ENCODE data around the gene TAF11L11. TPM values are rescaled to one million over a fixed set of nuclear protein-coding genes. Genes with fewer than 3 reads are reported as not detected.
"Not testable (repeated sequence)": the region's sequence is repeated elsewhere in the genome, so short reads cannot be mapped to it uniquely, and the experiment has no call there.

TAF11L11 gene
- not detected in 2 replicates for total RNA-seq

DNA sequence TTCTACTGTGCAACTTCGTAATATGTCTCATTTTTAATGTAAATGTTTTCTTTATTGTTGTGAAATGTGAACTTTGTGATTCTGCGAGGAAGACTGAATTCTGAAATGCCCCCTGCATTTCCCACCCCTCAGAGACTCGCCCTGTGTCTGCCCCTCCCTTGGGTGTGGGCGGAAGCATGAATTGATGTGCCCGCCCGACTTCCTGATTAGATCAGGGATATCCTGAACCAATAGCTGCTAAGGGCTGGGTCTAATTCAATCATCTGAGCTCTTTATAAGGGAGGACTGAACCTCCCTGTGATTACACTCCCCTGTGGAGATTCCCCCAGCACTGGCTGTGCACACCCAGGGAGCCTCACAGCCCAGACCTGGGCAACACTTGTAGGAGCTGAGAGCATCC lies at the start of gene TAF11L11:
Gene TAF11L11 (plus strand): TSS at position 304 of the 400 bp plus-strand sequence.
- H3K27ac Mint-ChIP-seq; H3K27me3 Mint-ChIP-seq (ENCODE audit: low read depth); H3K4me3 Mint-ChIP-seq (ENCODE audit: low read depth); H3K36me3 Mint-ChIP-seq (ENCODE audit: low read depth); intact Hi-C loops (cut with micrococcal nuclease); H3K4me1 Mint-ChIP-seq (ENCODE audit: low read depth); DNase-seq (ENCODE audit: low spot score): not testable (repeated sequence)
- H3K9me3 Mint-ChIP-seq, result peaks cover 49% of the 10 kb centered on the region

GRCh38 chr5:17585658-17586057 lies 18.3 kb upstream of the TAF11L11 start, which contains the start of gene TAF11L7:
TSS of gene TAF11L7 (minus strand) at chr5:17585758.
- DNase-seq (ENCODE audit: low spot score); H3K4me3 Mint-ChIP-seq (ENCODE audit: low read depth); H3K4me1 Mint-ChIP-seq (ENCODE audit: low read depth); H3K27ac Mint-ChIP-seq; H3K27me3 Mint-ChIP-seq (ENCODE audit: low read depth); H3K9me3 Mint-ChIP-seq; intact Hi-C loops (cut with micrococcal nuclease); H3K36me3 Mint-ChIP-seq (ENCODE audit: low read depth): not testable (repeated sequence)

- intact Hi-C loops (cut with micrococcal nuclease); DNase-seq (ENCODE audit: low spot score); H3K36me3 Mint-ChIP-seq (ENCODE audit: low read depth): not testable (repeated sequence)
Observed at GRCh38 chr5:17590860-17591259, 13.1 kb upstream of the TAF11L11 start, which contains the start of gene TAF11L8. TSS of gene TAF11L8 (minus strand) at chr5:17590960.

GRCh38 chr5:17594255-17594654 lies 9.7 kb upstream of the TAF11L11 start, which contains the start of gene TAF11L9:
TSS of gene TAF11L9 (minus strand) at chr5:17594394.
- DNase-seq (ENCODE audit: low spot score); H3K27me3 Mint-ChIP-seq (ENCODE audit: low read depth); H3K4me1 Mint-ChIP-seq (ENCODE audit: low read depth); H3K36me3 Mint-ChIP-seq (ENCODE audit: low read depth); H3K9me3 Mint-ChIP-seq; H3K27ac Mint-ChIP-seq; intact Hi-C loops (cut with micrococcal nuclease); H3K4me3 Mint-ChIP-seq (ENCODE audit: low read depth): not testable (repeated sequence)

More at GRCh38 chr5:17590860-17591259, 13.1 kb upstream of the TAF11L11 start, which contains the start of gene TAF11L8:
- H3K9me3 Mint-ChIP-seq; H3K27me3 Mint-ChIP-seq (ENCODE audit: low read depth); H3K4me1 Mint-ChIP-seq (ENCODE audit: low read depth); H3K4me3 Mint-ChIP-seq (ENCODE audit: low read depth); H3K27ac Mint-ChIP-seq: not testable (repeated sequence)

- H3K27ac Mint-ChIP-seq; H3K4me3 Mint-ChIP-seq (ENCODE audit: low read depth); DNase-seq (ENCODE audit: low spot score); H3K27me3 Mint-ChIP-seq (ENCODE audit: low read depth); intact Hi-C loops (cut with micrococcal nuclease); H3K36me3 Mint-ChIP-seq (ENCODE audit: low read depth); H3K4me1 Mint-ChIP-seq (ENCODE audit: low read depth): not testable (repeated sequence)
- peaks cover 18% of the 10 kb centered on the region for H3K9me3 Mint-ChIP-seq
Observed at GRCh38 chr5:17597728-17598127, 6.3 kb upstream of the TAF11L11 start, which contains the start of gene TAF11L10. TSS of gene TAF11L10 (minus strand) at chr5:17597828.

DNA sequence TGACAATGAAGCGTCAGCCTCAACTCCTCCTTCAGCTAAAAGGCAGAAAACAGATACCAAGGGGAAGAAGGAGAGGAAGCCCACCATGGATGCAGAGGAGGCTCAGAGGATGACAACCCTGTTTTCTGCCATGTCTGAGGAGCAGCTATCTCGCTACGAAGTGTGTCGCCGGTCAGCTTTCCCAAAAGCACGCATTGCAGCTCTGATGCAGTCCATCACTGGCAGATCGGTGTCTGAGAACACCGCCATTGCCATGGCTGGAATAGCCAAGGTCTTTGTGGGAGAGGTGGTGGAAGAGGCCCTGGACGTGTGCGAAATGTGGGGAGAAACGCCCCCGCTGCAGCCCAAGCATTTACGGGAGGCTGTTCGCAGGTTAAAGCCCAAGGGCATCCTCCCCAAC lies 968 bp downstream of the TAF11L11 start:
- H3K4me1 Mint-ChIP-seq (ENCODE audit: low read depth), result no peaks in the 10 kb centered on the region
- H3K27me3 Mint-ChIP-seq (ENCODE audit: low read depth), result no peaks in the 10 kb centered on the region
- no peak overlapping the region for H3K27ac Mint-ChIP-seq
- intact Hi-C loops (cut with micrococcal nuclease), result no loop called here
- H3K4me3 Mint-ChIP-seq (ENCODE audit: low read depth), result no peak overlapping the region
- no peaks in the 10 kb centered on the region for H3K36me3 Mint-ChIP-seq (ENCODE audit: low read depth)
- no peak for DNase-seq (ENCODE audit: low spot score)
- peaks cover 43% of the 10 kb centered on the region for H3K9me3 Mint-ChIP-seq

- DNase-seq (ENCODE audit: low spot score); H3K27me3 Mint-ChIP-seq (ENCODE audit: low read depth); H3K4me3 Mint-ChIP-seq (ENCODE audit: low read depth); H3K4me1 Mint-ChIP-seq (ENCODE audit: low read depth); H3K36me3 Mint-ChIP-seq (ENCODE audit: low read depth); H3K27ac Mint-ChIP-seq; intact Hi-C loops (cut with micrococcal nuclease): not testable (repeated sequence)
- peaks cover 46% of the 10 kb centered on the region for H3K9me3 Mint-ChIP-seq
Observed at GRCh38 chr5:17607461-17607860, 3.5 kb downstream of the TAF11L11 start.

DNA sequence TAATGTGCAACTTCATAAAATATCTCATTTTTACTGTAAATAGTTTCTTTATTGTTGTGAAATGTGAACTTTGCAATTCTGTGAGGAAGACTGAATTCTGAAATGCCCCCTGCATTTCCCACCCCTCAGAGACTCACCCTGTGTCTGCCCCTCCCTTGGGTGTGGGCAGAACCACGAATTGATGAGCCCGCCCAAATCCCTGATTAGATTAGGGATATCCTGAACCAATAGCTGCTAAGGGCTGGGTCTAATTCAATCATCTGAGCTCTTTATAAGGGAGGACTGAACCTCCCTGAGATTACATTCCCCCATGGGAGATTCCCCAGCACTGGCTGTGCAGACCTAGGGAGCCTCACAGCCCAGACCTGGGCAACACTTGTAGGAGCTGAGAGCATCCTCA lies 6.1 kb downstream of the TAF11L11 start, which contains the start of gene TAF11L12:
Gene TAF11L12 (plus strand): TSS at position 301 of the 400 bp plus-strand sequence.
- H3K4me3 Mint-ChIP-seq (ENCODE audit: low read depth); DNase-seq (ENCODE audit: low spot score); H3K27ac Mint-ChIP-seq; H3K27me3 Mint-ChIP-seq (ENCODE audit: low read depth); H3K36me3 Mint-ChIP-seq (ENCODE audit: low read depth); H3K4me1 Mint-ChIP-seq (ENCODE audit: low read depth); intact Hi-C loops (cut with micrococcal nuclease): not testable (repeated sequence)
- peaks cover 42% of the 10 kb centered on the region for H3K9me3 Mint-ChIP-seq

- intact Hi-C loops (cut with micrococcal nuclease), result no loop called here
- H3K4me1 Mint-ChIP-seq (ENCODE audit: low read depth), result no peaks in the 10 kb centered on the region
- no peak overlapping the region for H3K4me3 Mint-ChIP-seq (ENCODE audit: low read depth)
- H3K9me3 Mint-ChIP-seq, result peaks cover 33% of the 10 kb centered on the region
- no peak for DNase-seq (ENCODE audit: low spot score)
- no peaks in the 10 kb centered on the region for H3K27me3 Mint-ChIP-seq (ENCODE audit: low read depth)
- no peaks in the 10 kb centered on the region for H3K36me3 Mint-ChIP-seq (ENCODE audit: low read depth)
- no peak overlapping the region for H3K27ac Mint-ChIP-seq
Observed at GRCh38 chr5:17614872-17615605, 11.1 kb downstream of the TAF11L11 start.

DNA sequence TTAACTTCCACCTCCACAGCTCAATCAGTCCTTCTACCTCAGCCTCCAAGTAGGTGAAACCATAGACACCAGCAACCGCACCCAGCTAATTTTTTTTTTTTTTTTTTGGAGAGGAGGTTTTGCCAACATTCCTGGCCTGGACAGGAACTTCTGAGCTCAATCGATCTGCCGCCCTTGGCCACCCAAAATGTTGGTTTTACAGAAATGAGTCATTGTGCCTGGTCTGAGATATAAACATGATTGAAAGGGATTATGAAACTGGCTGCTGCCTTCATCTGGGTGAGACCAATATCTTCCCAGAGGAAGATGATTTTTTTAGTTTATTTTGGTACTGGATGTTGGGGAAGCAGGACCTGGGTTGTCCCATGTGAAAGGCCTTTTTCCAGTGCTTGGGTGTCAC lies 15.4 kb downstream of the TAF11L11 start:
- H3K36me3 Mint-ChIP-seq (ENCODE audit: low read depth), result no peaks in the 10 kb centered on the region
- DNase-seq (ENCODE audit: low spot score), result no peak
- intact Hi-C loops (cut with micrococcal nuclease), result no loop called here
- no peaks in the 10 kb centered on the region for H3K27me3 Mint-ChIP-seq (ENCODE audit: low read depth)
- no peak overlapping the region for H3K27ac Mint-ChIP-seq
- H3K4me3 Mint-ChIP-seq (ENCODE audit: low read depth), result no peak overlapping the region
- peaks cover 29% of the 10 kb centered on the region for H3K9me3 Mint-ChIP-seq
- no peaks in the 10 kb centered on the region for H3K4me1 Mint-ChIP-seq (ENCODE audit: low read depth)

GRCh38 chr5:17620627-17621026 lies 16.6 kb downstream of the TAF11L11 start:
- Mint-ChIP-seq H3K27ac (no peak overlapping the region), H3K27me3 (ENCODE audit: low read depth) (no peaks in the 10 kb centered on the region), H3K36me3 (ENCODE audit: low read depth) (no peaks in the 10 kb centered on the region), H3K4me3 (ENCODE audit: low read depth) (no peak overlapping the region), H3K4me1 (ENCODE audit: low read depth) (no peaks in the 10 kb centered on the region), H3K9me3 (peaks cover 29% of the 10 kb centered on the region)
- intact Hi-C loops (cut with micrococcal nuclease), result no loop called here
- DNase-seq (ENCODE audit: low spot score), result no peak

- intact Hi-C loops (cut with micrococcal nuclease), result no loop called here
- H3K9me3 Mint-ChIP-seq, result peaks cover 17% of the 10 kb centered on the region
Observed at GRCh38 chr5:17625686-17626085, 21.7 kb downstream of the TAF11L11 start.

GRCh38 chr5:17631788-17632187 lies 27.8 kb downstream of the TAF11L11 start, which contains the start of gene TAF11L13:
TSS of gene TAF11L13 (plus strand) at chr5:17632088.
- H3K4me3 Mint-ChIP-seq (ENCODE audit: low read depth); H3K27ac Mint-ChIP-seq; H3K36me3 Mint-ChIP-seq (ENCODE audit: low read depth); H3K27me3 Mint-ChIP-seq (ENCODE audit: low read depth); H3K4me1 Mint-ChIP-seq (ENCODE audit: low read depth); intact Hi-C loops (cut with micrococcal nuclease); DNase-seq (ENCODE audit: low spot score): not testable (repeated sequence)
- peaks cover 33% of the 10 kb centered on the region for H3K9me3 Mint-ChIP-seq

More at GRCh38 chr5:17625686-17626085, 21.7 kb downstream of the TAF11L11 start:
- no peak overlapping the region for H3K4me3 Mint-ChIP-seq (ENCODE audit: low read depth)
- H3K36me3 Mint-ChIP-seq (ENCODE audit: low read depth), result no peaks in the 10 kb centered on the region
- no peak for DNase-seq (ENCODE audit: low spot score)
- no peaks in the 10 kb centered on the region for H3K4me1 Mint-ChIP-seq (ENCODE audit: low read depth)
- H3K27me3 Mint-ChIP-seq (ENCODE audit: low read depth), result no peaks in the 10 kb centered on the region
- H3K27ac Mint-ChIP-seq, result no peak overlapping the region

Measured in activated T-helper 2 cell treated with anti-CD3 and anti-CD28 coated beads, Interferon-gamma antibody, Interleukin-2, Interleukin-4, amounts not matched to agents 10 μg/mL and 5 μg/mL and 100 μg/mL, durations not matched to agents 14 hours and 24 hours and 36 hours (primary cell).